HG03159 (cell line): Measurements from ENCODE around the gene RASGRF2.

Experiments used
- ATAC-seq: cut with Tn5 transposase; IDR thresholded peaks from one replicate; pipeline ENCODE4 v1.9.1; 2021; ENCODE audit warnings: mild to moderate bottlenecking, moderate library complexity; ENCODE audit not compliant: unreplicated experiment

RASGRF2 gene

GRCh38 chr5:80959768-80960442, at the start of gene RASGRF2:
RASGRF2 (plus strand) TSS chr5:80960363; CDS start chr5:80960739, 376 bp downstream.
- no peak for ATAC-seq

GRCh38 chr5:80912479-80912878, 47.7 kb upstream of the RASGRF2 start:
- no peak for ATAC-seq

DNA sequence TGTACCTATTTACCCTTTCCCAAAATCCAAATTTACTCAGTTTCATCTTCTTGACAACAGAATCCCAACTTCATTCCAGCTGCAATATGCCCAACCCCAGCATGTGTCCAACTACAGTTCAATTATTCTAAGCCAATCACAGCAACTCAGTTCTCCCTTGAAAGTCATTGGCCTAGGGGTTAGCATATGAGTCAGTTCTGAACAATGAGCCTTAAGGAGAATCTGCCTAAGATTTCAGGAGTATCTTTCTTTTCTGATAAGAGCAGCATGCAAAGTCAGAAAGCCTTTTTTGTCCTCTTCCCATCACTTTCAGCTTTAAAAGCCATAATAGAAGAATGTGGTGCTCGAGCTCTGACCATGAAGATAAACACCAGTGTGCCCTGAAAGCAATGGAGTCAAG, 44.4 kb upstream of the RASGRF2 start:
- ATAC-seq = no peak

DNA sequence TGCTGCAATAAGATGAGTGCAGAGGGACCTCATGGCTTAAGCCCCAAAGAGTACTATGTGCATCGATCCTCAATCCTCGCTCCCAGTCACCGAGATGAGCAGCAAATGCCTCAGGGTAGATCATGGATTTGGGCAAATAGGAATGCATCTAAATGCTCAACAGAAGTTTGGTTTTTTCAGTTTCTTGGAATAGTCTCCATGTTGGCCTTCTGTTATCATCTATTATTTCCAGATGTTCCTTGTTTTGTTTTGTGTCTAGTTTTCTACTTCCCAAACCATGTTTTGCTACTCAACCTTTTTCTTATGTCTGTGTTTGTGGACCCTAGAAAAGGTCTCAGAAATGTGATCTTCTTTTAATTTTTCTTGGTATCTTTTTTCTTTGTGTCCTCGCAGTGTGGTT, 43.5 kb upstream of the RASGRF2 start:
- ATAC-seq = no peak

GRCh38 chr5:80917631-80918030, 42.5 kb upstream of the RASGRF2 start:
- no peak for ATAC-seq

DNA sequence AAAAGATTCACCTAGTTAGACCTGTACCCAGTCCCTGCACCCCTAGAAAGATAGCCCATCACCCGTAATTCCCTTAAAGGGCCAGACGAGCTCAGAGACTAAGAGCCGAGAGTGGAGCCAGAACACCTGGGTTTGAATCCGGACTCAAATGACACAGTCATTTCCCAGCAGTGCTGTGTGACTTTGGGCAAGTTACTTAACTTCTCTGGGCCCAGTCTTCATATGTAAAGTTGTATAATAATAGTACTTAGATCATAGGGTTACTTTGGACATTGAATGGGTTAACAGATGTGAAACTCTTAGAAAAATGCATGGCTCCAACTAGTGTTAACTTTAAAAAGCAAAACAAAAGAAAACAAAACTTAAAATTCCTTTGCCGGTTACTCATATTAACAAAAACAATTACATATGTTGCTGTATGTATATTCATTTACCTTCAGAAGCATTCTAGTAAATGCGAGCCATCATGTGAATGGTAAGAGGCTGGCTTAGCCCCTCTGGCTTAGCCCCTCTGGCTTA, 40.4 kb upstream of the RASGRF2 start:
- ATAC-seq = no peak

- no peak for ATAC-seq
Measured at GRCh38 chr5:80920333-80920732, 39.8 kb upstream of the RASGRF2 start.

GRCh38 chr5:80921026-80921425, 39.1 kb upstream of the RASGRF2 start:
- ATAC-seq = no peak

GRCh38 chr5:80925931-80926330, 34.2 kb upstream of the RASGRF2 start:
- ATAC-seq = no peak

GRCh38 chr5:80926536-80926935, 33.6 kb upstream of the RASGRF2 start:
- ATAC-seq = no peak

- no peak for ATAC-seq
Measured at GRCh38 chr5:80926979-80927656, 33.0 kb upstream of the RASGRF2 start.

- no peak for ATAC-seq
Measured at GRCh38 chr5:80928073-80928472, 32.1 kb upstream of the RASGRF2 start.

DNA sequence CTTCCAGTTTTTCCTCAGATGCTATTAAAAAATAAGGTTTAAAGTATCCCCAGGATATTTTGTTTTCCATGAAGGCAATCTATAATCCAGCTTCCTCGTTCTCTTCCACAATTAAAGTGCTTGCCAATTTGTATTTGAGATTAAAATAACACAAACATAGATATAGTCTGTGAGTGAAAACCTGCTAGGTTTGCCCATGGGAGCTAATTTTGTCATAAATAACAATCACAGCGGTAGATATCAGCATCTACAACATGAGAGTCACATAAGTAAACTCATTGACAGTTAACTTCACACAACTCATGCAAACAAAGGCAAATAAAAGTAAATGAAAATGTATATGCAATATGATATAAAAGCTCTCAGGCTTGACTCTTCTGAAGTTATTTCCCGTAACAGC, 29.2 kb upstream of the RASGRF2 start:
- no peak for ATAC-seq

DNA sequence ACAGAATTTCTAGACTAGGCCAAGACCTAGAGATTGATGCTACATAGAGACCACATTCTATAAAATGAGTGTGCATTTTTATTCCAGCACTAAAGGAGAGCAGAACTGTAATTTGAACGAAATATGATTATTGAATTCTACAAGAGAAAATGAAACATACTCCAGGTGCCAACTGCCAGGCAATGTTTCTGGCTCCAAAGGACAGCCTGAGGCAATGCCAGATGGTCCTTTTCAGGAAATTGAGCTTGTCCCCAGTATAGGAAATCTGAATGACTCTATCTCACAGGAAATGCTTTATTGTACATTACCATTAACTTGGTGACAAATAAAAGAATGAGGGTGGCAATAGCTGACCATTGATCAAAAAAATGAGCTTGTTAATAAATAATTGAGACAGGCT, 28.8 kb upstream of the RASGRF2 start:
- no peak for ATAC-seq

GRCh38 chr5:80933036-80933435, 27.1 kb upstream of the RASGRF2 start:
- no peak for ATAC-seq

GRCh38 chr5:80934751-80935150, 25.4 kb upstream of the RASGRF2 start:
- no peak for ATAC-seq

DNA sequence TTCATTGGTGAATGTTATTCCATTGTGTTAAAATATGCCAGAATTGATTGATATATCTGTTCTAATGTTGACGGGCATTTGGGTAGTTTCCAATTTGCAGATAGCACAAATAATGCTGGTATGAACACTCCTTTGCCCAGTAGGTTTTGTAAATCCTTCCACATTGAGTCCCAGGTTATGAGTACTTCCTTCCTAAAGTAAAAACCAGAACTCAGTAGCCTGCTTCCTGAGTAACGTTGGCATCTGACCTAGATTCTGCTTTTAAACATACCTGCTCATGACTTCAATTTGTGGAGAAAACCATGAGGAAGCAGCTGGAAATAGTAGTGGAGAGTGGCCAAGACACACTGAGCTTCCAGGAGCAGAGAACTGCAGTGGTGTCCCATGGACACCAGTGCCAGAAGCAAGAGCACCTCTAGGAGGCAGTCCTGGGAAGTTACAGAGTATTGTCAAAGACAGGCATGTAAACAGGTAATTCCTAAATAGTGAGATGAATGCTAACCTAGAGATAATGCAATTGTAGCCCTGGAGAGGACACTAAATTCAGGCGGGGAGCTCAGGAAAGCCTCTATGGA, 24.3 kb upstream of the RASGRF2 start:
- no peak for ATAC-seq

- ATAC-seq = no peak
Measured at GRCh38 chr5:80936881-80937280, 23.3 kb upstream of the RASGRF2 start.

DNA sequence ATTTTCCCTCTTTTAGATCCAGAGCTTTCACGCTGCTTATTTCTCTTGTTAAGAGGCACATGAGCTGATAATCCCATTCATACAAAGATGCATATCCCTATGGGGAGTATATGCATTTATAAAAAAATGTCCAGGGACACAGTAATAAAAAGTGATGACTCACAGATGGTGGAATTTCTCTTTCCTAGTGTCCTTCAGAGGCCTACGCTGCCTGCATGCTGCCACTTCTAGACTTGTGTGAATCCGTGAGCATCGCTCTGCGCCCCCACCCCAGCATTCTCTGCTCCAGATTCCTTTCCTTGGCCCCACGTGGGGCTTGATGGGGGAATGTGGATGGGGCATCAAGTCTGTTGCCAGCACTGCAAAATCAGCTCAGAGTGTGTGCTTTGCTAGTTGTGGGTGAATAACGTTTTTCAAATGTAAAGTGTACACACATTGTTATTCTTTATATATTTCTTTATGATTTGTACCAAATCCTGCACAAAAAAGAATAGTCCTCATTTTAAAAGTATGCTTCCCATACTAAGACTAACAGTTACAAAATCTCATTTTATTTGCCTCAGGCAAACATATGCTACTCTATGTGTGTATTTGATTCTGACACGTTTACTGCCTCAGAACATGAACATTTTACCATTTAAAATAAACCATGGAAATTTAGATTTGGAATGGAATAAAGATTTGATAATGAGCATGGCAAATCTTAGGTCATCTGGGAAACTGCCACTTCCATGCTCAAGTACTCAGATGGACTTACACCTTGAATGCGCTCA, 22.4 kb upstream of the RASGRF2 start:
- no peak for ATAC-seq

- ATAC-seq = no peak
Measured at GRCh38 chr5:80941496-80941895, 18.7 kb upstream of the RASGRF2 start.

DNA sequence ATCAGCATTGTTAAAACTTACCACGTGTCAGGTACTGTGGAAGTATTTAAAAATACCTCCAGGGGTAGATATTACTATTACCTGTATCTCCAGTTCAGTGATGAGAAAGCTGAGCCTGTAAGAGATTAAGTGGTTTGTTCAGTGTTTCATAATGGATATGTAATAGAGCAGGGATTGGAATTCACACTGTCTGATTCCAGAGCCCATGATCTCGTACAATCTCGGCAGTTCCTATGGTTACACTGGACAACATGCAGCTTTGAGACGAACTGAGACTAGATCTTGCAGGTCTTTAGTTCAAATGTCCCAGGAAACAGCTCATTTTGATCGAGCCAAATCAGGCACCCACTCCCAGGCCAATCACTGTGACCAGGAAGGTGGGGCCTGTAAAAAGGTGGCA, 8.8 kb upstream of the RASGRF2 start:
- no peak for ATAC-seq
